NCI-H128 (cell line): Measurements from ENCODE around the gene CCDC70.
"Not testable (repeated sequence)": the region's sequence is repeated elsewhere in the genome, so short reads cannot be mapped to it uniquely, and the experiment has no call there.

Experiments
- DNase-seq: peaks from one replicate; lab custom pipeline; 2025; ENCODE audit not compliant: unreplicated experiment; lab: John Stamatoyannopoulos, UW

CCDC70 gene

GRCh38 chr13:51905787-51906186 is 44.0 kb downstream of the CCDC70 start:
- no peak for DNase-seq

GRCh38 chr13:51906581-51906980 is 44.8 kb downstream of the CCDC70 start:
- no peak for DNase-seq

- DNase-seq, result no peak
Observed at GRCh38 chr13:51907040-51907732, 45.4 kb downstream of the CCDC70 start.

- not testable (repeated sequence) for DNase-seq
Observed at GRCh38 chr13:51909265-51909664, 47.5 kb downstream of the CCDC70 start.

- DNase-seq, result no peak
Observed at GRCh38 chr13:51910508-51910907, 48.7 kb downstream of the CCDC70 start.

GRCh38 chr13:51912091-51912490 is 50.3 kb downstream of the CCDC70 start:
- DNase-seq, result no peak

GRCh38 chr13:51912511-51913225 is 50.9 kb downstream of the CCDC70 start:
- no peak for DNase-seq

GRCh38 chr13:51913421-51914136 is 51.8 kb downstream of the CCDC70 start:
- DNase-seq, result no peak

- DNase-seq, result no peak
Observed at GRCh38 chr13:51914137-51914493, 52.3 kb downstream of the CCDC70 start.
